ENCODE data around the gene SLAMF6.
"Not testable (repeated sequence)": the region's sequence is repeated elsewhere in the genome, so short reads cannot be mapped to it uniquely, and the experiment has no call there.

SLAMF6 gene

DNA sequence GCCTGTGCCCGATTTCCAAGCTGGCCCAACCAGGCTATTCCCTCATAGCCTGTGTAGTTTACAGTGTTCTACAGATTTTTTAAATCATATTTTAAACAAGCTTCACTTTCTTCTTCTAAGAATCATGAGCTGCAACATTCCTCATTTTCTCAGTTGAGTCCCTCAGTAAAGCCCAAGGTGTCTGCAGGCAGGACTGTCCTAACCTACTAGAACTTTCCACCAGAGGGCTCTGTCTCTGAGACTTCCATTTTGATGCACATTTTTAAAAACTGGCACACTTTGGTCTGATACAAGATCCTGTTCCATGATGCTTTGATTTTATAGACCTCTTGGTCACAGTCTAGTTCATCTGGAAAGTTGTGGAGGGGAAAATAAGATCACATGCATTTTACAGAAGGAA lies 21.6 kb upstream of the SLAMF6 start:
- DNase-seq (ENCODE audit: low read depth in 1 of 2, low spot score in 1 of 2) = no peak

DNA sequence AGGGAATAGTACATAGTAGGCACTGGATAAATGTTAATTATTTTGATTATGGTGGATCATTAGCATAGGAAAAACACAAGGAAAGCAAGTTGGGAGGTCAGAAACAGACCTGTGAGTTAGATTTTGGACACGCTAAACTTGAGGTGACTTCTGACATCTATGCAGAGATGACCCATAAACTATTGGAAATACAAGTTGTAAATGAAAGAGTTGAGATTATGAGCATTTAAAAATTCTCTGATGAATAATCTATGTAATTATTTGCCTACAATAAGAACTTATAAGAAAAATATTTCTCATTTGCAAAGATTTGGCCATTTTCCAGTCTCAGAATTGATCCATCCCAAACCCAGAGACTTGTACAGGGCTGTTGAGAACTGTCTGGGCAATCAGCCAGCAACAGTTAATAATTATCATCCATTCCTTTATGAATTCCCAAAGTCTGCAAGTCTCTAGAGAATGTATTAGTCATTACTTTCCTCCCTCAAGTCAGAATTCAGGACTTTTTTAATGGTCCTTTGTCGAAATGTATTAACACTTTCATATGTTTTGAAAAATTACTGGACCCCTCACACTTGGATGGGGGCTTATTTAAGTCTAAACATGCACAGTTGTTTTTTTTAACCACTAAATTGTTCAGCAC lies 19.4 kb upstream of the SLAMF6 start:
- no peak for DNase-seq (ENCODE audit: low read depth in 1 of 2, low spot score in 1 of 2)

DNA sequence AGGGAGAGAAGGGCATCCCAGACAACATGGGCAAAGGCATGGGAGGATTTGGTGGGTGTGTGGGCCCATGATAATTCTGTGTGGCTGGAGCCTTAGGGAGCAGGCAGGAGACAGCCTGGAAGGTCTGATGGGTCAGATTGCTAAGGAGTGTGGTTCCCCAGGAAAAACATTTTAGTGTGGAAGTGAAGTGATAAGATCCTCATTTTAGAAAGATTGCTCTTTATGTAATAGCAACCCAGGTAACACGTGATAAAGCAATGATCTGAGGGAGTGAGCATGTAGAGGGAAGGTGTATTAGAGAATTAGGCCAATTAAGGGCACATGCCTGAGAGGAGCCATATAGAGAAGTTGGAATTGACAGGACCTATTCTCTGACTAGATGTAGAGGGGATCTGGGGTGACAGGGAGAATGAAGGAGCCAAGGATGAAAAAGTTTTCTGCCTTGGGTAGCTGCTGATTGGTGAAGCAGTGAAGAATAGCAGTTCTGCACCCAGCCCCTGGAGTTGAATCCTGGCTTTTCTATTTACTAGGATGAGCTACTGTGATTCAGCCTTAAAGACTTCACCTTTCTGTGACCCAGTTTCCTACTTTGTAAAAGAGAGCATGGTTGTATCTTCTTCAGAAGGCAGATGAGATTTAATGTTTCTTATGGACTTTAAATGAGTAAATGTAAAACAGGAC lies 18.7 kb upstream of the SLAMF6 start:
- no peak for DNase-seq (ENCODE audit: low read depth in 1 of 2, low spot score in 1 of 2)

DNA sequence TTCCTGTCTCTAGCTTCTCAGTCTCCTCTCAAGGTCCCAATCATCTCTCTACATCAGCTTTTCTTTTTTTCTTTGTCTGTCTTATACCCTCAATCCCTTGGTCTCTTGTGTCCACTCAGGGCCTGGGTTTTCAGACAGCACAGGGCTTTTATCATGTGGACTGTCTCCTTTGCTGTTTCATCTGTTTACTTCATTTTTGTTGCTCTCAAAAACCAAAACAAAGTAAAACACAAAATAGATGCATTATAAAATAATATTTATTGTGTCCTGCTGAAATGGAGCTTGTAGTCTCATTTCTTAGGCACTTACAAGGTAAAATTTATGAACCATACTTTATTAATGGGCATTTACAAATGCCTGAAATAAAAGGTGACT lies 17.8 kb upstream of the SLAMF6 start:
- DNase-seq (ENCODE audit: low read depth in 1 of 2, low spot score in 1 of 2) = no peak

DNA sequence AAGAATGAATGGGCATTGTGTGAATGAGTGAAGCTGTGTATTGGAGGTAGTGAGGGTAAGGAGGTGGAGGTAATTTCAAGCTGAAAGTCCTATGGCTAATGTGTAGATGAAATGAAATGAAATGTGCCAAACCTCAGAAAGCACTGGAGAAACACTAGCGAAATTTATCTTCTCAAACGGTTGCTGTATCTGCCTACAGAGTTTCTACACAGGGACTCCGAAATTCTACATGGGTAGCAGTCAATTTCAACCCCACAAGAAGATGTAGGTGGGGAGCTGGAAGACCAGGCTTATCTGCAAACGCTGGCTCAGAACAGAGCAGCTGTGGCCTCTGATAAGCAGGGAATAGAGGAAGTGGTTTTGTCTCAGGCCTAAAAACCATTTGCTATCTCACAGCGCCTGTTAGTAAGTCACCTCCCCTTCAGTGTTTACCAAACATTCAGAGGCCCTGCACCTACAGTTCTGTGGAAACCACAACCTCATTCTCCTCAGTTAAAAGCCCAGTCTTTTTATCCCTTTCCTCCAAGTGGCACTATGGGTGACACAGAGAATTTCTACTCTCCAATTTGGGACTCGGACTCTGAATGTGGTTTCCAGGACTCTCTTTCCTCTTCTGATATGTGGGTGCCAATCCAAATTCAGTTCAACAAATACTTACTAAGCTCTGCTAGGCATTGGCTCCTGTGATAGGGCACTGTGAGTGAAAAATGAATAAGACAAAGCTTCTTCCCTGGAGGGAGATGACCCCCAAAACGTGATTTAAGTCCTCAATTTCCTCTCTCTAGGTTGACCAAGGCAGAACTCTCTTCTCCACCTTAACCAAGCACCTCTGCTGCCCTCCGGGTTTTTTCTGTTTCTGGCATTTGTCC lies 17.2 kb upstream of the SLAMF6 start:
- DNase-seq (ENCODE audit: low read depth in 1 of 2, low spot score in 1 of 2) = peak in 1 of 2 donors; percentile 18

DNA sequence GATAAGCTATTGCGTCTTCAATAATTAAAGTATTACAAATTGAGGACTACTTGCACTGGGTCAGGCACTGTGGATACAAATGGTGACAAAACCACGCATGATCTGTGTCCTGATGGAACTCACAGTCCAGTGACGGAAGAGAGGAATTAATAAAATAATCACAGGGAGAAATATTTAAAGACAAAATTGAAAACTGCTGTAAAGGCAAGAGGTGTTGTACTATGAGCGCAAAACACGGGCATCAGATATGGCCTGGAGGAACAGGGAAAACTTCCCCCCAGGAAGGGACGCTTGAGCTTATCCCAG lies 16.6 kb upstream of the SLAMF6 start:
- no peak for DNase-seq (ENCODE audit: low read depth in 1 of 2, low spot score in 1 of 2)

DNA sequence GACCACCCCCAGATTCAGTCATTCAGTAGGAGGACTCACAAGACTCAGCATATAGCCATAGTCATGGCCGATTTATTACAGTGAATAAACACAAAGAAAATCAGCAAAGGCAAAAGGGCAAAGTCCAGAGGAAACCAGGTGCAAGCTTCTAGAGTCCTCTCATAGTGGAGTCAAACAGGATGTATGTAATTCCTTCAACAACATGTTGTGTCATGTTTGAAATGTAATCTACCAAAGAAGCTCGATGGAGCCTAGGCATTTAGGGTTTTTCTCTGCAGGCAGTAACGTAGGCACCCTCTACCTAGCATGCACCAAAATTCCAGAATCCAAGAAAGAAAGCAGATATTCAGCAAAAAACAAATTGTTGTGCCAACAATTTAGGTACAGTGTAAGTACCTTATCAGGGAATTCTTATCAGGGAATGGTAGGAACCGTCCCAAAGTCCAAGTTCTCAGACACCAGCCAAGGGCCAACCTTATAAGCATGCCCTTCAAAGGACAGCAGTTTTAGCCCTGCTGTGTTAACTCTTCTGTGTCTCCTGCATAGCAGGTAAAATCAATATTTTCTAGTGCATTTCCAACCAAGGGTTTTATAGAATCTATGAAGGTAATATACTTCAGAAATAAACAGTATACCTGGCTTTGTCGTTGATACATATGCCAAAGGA lies 16.1 kb upstream of the SLAMF6 start:
- DNase-seq (ENCODE audit: low read depth in 1 of 2, low spot score in 1 of 2) = no peak

DNA sequence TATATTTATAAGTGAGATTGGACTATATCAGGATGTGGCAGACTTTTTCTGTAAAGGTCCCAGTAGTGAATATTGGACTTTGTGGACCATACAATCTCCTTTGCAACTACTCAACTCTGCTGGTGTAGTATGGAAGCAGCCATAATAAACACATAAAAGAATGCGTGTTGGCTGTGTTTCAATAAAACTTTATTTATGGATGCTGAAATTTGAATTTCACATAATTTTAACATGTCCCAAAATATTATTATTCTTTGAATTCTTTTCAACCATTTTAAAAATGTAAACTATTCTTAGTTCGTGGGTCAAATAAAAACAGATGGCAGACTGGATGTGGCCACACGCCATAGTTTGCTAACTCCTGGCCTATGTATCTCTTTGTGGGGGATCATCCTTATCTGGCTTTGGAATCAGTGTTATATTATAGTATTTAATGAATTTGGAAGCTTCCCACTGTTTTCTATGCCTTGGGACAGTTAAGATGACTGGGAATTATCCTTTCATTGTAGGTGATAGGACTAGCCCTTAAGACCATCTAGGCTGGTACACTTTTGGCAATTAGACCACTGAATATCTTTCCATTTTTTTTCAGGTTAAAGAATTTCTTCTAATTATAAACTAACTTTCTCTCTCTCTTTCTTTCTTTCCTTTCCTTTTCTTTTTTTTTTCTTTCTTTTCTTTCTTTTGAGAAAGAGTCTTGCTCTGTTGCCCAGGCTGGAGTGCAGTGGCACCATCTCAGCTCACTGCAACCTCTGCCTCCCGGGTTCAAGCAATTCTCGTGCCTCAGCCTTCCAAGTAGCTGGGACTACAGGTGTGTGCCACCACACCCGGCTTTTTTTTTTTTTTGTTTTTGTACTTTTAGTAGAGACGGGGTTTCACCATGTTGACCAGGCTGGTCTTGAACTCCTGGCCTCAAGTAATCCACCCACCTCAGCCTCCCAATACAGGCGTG lies 14.9 kb upstream of the SLAMF6 start:
- no peak for DNase-seq (ENCODE audit: low read depth in 1 of 2, low spot score in 1 of 2)

DNA sequence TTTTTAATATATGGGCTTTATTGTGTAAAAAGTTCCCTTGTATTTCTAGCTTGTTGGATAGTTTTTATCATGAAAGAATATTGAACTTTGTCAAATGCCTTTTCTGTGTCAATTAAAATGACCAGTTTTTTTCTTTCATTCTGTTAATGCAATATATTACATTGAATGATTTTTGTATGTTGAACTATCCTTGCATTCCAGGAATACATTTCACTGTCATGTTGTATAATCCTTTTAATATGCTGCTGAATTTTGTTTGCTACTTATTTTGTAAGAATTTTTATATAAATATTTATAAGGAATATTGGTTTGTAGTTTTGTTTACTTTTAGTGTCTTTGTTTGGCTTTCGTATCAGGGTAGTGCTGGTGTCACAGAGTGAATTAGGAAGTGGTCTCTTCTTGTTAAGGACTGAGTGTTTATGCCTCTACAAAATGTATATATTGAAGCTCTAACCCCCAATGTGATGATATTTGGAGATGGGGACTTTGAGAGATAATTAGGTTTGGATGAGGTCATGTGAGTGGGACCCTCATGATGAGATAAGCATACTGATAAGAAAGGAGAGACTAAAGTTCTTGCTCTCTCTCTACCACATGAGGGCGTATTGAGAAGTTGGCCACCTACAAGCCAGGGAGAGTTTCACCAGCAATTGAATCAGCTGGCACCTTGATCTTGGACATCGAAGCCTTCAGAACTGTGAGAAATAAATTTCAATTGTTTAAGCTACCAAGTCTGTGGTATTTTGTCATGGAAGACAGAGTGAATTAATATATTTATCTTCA lies 12.0 kb upstream of the SLAMF6 start:
- DNase-seq (ENCODE audit: low read depth in 1 of 2, low spot score in 1 of 2) = no peak

DNA sequence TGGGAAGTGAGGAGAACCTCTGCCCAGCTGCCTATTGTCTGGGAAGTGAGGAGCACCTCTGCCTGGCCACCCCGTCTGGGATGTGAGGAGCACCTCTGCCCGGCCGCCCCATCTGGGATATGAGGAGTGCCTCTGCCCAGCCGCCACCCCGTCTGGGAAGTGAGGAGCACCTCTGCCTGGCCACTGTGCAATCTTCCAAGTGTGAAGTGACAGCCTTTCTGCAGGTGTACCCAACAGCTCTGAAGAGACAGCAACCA lies 9.4 kb upstream of the SLAMF6 start:
- DNase-seq (ENCODE audit: low read depth in 1 of 2, low spot score in 1 of 2) = not testable (repeated sequence)

DNA sequence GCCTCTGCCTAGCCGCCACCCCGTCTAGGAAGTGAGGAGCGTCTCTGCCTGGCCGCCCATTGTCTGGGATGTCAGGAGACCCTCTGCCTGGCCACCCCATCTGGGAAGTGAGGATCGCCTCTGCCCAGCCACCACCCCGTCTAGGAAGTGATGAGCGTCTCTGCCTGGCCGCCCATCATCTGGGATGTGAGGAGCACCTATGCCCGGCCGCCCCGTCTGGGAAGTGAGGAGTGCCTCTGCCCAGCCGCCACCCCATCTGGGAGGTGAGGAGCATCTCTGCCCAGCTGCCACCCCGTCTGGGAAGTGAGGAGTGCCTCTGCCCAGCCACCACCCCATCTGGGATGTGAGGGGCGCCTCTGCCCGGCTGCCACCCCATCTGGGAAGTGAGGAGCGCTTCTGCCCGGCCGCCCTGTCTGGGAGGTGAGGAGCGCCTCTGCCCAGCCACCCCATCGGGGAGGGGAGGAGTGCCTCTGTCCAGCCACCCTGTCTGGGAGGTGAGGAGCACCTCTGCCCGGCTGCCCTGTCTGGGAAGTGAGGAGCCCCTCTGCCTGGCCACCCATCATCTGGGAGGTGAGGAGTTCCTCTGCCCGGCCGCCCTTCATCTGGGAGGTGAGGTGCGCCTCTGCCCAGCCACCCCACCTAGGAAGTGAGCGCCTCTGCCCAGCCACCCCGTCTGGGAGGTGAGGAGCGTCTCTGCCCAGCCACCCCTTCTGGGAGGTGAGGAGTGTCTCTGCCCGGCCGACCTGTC lies 8.9 kb upstream of the SLAMF6 start:
- not testable (repeated sequence) for DNase-seq (ENCODE audit: low read depth in 1 of 2, low spot score in 1 of 2)

DNA sequence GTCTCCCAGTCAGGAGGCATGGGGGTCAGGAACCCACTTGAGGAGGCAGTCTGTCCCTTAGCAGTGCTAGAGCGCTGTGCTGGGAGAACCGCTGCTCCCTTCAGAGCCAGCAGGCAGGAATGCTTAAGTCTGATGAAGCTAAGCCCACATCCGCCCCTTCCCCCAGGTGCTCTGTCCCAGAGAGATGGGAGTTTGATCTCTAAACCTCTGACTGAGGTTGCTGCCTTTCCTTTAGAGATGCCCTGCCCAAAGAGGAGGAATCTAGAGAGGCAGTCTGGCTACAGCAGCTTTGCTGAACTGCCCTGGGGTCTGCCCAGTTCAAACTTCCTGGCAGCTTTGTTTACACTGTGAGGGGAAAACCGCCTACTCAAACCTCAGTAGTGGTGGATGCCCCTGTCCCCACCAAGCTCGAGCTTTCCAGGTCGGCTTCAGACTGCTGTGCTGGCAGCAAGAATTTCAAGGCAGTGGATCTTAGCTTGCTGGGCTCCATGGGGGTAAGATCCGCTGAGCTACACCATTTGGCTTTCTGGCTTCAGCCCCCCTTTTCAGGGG lies 6.4 kb upstream of the SLAMF6 start:
- not testable (repeated sequence) for DNase-seq (ENCODE audit: low read depth in 1 of 2, low spot score in 1 of 2)

DNA sequence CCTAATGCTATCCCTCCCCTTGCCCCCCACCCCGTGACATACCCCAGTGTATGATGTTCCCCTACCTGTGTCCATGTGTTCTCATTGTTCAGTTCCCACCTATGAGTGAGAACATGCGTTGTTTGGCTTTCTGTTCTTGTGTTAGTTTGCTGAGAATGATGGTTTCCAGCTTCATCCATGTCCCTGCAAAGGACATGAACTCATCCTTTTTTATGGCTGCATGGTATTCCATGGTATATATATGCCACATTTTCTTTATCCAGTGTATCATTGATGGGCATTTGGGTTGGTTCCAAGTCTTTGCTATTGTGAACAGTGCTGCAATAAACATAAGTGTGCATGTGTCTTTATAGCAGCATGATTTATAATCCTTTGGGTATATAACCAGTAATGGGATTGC lies 734 bp upstream of the SLAMF6 start:
- DNase-seq (ENCODE audit: low read depth in 1 of 2, low spot score in 1 of 2) = not testable (repeated sequence)

DNA sequence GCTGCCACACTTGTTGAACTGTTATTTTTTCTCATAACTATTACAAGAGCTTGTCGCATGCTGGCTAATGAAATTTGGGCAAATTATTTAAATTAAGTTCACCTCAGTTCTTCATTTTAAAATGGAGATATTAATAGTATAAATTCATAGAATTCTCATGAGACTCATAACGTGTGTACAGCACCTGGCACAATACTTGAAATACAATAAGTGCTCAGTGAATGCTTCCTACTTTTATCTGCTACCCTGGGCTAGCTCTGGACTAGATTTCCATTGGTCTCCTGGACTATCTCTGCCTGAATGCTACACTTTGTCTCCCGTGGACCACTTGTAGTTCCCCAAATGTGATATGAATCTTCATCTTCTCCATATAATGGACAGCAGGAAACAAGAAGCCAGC lies 919 bp downstream of the SLAMF6 start:
- DNase-seq (ENCODE audit: low read depth in 1 of 2, low spot score in 1 of 2) = no peak

DNA sequence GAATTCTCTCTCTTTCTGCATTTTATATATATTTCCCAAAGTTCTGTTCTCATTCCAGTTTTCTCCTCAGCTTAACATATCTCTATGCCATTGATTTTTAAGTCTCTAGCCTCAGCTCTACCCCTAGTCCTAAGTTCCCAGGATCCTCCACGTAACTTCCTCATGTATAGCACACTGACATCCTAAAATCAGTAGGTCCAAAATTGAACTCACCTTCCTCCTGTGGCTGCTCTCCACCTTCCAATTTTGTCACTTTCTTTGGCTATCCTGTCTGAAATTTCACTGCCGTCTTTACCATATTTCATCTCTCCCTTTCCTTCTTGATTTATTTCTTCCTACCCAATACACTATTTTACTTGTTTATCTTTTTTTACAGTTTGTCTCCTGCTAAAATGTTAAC lies 1.5 kb downstream of the SLAMF6 start:
- no peak for DNase-seq (ENCODE audit: low read depth in 1 of 2, low spot score in 1 of 2)

DNA sequence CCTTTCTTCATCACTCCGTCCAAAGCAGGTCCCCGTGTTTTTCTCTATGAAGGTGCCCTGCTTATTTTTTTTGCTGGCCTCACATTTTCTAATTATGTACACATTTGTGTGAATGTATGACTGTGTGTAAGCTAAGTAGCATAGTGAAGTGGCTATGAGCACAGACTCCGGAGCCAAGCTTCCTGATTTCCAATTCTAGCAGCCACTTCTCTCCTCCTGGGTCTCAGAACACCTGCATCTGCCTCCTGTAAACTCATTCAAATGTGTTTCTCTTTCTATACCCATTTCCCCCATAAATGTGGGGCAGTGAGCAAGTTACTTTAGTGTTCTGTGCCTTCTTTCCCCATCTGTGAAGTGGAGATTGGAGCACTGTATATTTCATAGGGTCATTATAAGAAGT lies 2.1 kb downstream of the SLAMF6 start:
- no peak for DNase-seq (ENCODE audit: low read depth in 1 of 2, low spot score in 1 of 2)

DNA sequence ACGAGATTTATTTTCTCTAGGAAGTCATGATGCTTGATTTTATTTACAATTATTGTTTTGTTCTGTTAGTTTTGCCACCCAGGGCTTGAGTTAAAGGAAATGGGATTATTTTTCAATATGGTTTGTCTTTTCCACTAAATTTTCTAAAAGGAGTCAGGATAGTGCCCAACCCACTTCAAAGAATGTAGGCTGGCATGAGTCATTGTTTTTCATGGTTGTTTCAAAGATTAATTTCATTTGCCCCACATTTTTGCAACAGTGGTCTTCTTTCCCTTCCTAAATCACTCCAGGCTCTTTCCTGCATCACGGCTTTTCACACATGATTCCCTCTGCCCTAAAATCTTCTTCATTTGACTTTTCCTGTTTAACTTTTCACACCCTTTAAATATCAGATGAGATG lies 2.5 kb downstream of the SLAMF6 start:
- no peak for DNase-seq (ENCODE audit: low read depth in 1 of 2, low spot score in 1 of 2)

DNA sequence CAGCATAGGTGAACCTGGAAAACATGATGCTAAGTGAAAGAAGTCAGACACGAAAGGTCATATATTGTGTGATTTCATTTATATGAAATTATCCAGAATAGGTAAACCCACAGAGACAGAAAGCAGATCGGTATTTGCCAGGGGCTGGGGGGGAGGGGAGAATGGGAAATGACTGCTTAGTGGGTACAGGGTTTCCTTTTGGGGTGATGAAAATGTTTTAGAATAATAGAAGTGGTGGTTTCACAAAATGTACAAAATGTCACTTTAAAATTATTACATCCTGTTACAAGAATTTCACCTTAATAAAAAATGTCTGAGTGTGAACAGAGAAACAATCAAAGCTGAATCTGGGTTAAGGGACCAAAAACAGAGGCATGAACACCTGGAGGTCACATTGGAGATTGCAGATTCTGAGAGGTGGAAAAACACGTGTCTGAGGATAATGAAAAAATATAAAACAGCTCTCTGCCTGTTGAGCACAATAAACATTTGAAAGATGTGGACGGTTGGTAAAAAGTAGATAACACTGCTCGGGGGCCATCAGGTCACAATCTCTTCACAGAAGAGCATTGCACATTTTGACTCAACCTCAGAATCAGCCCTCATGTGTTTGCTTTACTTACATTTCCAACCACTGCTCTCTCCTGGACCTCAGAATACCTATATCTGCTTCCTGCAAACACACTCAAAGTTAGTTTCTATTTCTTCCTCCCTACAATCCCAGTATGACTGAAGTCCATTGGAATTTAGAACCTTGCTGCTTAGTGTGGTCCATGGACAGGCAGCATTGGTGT lies 3.2 kb downstream of the SLAMF6 start:
- DNase-seq (ENCODE audit: low read depth in 1 of 2, low spot score in 1 of 2) = no peak
